Measurements from ENCODE around the gene SOX11.

DNA sequence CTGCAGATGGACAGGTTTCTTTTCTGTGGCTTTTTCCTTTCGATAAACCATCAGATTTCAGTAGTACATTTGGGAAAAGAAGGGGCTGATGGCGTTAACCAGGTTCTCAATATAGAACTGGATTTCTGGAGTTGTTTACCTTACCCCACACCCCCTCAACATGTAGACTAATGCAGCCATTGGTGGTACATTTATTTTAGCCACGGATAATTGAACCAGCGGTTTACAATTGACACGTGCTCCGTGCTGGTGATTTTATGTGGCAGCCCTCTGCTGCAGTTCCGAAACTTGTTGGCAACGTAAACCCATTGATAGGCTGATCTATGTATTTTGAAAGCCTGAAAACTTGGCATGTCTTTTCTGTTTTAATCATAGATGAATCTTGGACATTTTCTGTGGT is 5.4 kb downstream of the SOX11 start:
- TF ChIP-seq CTCF (IDR thresholded peaks at IDR 0.05) (no peak), POLR2A (IDR thresholded peaks at IDR 0.05) (no peak)

All from testis (tissue), 2 donors.